Fibroblast of mammary gland (primary cell): ENCODE data around the gene TOR4A.

ENCODE experiments used
- DNase-seq: peaks from one replicate; pipeline ENCODE4 v3.0.0-alpha.2; 2010; ENCODE audit warnings: low read depth
- H3K4me3 ChIP-seq: 2 replicates; pipeline ENCODE4 v1.5.1; 2011; ENCODE audit warnings: low read depth, mild to moderate bottlenecking, low read length, moderate library complexity; ENCODE audit not compliant: control insufficient read depth
- CTCF ChIP-seq: conservative IDR thresholded peaks from 2 replicates; pipeline ENCODE4 v1.5.1; 2011; ENCODE audit warnings: low read depth, low read length, inconsistent platforms; ENCODE audit not compliant: control insufficient read depth, insufficient read depth

Gene TOR4A

DNA sequence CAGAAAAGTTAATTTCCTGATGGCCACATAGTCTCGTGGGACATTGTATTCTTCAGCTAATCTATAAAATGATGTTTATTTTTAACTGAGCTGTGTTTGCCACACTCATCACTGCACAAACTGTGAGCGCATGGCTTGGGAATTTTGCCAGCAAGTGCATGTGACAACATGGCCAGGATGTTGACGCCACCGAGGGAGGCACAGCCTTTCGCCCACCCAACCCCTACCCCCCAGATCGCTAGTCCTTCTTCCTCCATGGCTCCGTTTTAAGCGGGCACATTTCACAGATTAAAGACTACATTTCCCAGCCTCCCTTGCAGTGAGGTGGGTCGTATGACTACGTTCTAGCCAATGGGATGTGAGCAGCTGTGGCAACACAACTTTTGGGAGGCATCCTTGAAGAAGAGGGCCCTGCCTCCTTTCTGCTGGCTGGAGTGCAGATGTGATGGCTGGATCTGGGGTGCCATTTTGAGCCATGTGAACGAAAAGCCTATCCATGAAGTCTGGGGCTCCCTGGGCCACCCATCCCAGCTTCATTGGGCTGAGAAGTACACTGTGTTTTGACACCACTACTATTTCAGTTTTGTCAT lies 16.7 kb downstream of the TOR4A start:
- peak; percentile 63 for DNase-seq
- no peak for TF ChIP-seq CTCF
- H3K4me3 ChIP-seq = no peak overlapping the region

DNA sequence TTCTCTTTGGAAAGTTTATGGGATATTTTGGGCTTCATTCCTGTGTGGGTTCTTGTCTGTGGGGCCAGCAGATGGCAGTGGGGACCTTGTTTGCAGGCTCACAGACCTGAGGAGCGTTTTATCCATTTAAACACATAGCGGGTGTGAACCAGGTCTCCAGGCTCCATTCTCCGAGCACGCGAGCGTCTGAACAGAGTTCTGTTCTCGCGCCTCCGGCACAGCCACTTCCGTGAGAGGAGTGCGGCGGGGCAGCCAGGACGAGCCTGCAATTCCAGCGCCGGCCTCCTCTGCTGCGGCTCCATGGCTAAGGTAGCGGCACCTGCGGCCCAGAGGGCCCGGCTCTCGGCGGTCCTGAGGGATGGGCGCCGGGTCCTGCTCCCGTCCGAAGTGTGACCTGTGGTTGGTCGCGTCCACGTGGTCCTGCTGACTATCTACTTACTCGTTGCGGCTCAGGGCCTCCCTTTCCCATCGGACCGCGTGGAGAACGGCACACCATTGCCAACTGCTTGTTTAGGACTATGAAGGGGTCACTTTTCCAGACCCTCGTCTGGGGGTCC lies 17.2 kb downstream of the TOR4A start:
- peak; percentile 33 for DNase-seq
- peak; percentile 31 for TF ChIP-seq CTCF
- no peak overlapping the region for H3K4me3 ChIP-seq

GRCh38 chr9:137295238-137295811 lies 17.8 kb downstream of the TOR4A start:
- DNase-seq = no peak
- TF ChIP-seq CTCF = no peak
- no peak overlapping the region for H3K4me3 ChIP-seq

GRCh38 chr9:137295849-137296669 lies 18.5 kb downstream of the TOR4A start:
- H3K4me3 ChIP-seq = no peak overlapping the region
- DNase-seq = no peak

GRCh38 chr9:137296670-137297664 lies 19.4 kb downstream of the TOR4A start:
- no peak for TF ChIP-seq CTCF
- peak; percentile 48 for DNase-seq
- no peak overlapping the region for H3K4me3 ChIP-seq

More at GRCh38 chr9:137295849-137296669, 18.5 kb downstream of the TOR4A start:
- TF ChIP-seq CTCF = no peak

GRCh38 chr9:137297966-137298365 lies 20.4 kb downstream of the TOR4A start:
- H3K4me3 ChIP-seq = no peak overlapping the region
- no peak for DNase-seq
- TF ChIP-seq CTCF = no peak
